Measurements from ENCODE around the gene NR3C2.
A peak's percentile ranks its signal among the peaks of the same experiment; 100 is the strongest.
"Not testable (repeated sequence)": the region's sequence is repeated elsewhere in the genome, so short reads cannot be mapped to it uniquely, and the experiment has no call there.

The NR3C2 gene

DNA sequence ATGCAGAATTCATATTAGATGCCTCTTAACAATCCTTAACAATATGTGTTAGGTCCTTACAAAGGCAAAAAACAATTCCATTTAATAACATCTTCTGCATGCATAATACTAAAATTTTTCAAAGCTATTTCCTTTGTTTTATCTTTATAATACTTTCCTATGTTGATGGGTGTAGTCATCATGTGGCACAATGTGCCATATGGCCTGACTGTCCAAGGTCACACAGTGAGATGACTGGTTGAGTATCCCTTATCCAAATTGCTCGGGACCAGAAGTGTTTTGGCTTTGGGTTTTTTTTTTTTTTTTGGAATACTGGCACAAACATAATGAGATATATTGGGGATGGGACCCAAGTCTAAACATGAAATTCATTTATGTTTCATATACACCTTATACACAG, 77.7 kb downstream of the NR3C2 start:
- no peak for DNase-seq

DNA sequence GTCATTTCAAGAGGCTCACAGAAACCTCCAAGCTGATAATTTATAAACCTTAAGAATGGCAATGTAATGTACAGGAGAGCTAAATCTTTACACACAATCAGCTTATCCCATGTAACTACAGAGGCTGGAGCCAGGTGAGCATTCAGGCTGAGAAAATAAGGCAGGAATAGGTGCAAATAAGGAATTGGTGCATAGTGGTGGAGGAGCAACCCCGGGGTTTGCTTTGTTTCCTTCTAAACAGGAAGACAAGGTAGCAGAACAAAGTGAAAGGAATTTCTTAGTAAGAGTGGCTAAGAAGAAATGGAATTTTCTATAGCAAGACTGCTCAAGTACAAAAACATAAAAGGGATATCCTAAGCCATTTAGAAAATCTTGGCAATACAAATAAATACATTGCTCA, 82.4 kb downstream of the NR3C2 start:
- DNase-seq: no peak

DNA sequence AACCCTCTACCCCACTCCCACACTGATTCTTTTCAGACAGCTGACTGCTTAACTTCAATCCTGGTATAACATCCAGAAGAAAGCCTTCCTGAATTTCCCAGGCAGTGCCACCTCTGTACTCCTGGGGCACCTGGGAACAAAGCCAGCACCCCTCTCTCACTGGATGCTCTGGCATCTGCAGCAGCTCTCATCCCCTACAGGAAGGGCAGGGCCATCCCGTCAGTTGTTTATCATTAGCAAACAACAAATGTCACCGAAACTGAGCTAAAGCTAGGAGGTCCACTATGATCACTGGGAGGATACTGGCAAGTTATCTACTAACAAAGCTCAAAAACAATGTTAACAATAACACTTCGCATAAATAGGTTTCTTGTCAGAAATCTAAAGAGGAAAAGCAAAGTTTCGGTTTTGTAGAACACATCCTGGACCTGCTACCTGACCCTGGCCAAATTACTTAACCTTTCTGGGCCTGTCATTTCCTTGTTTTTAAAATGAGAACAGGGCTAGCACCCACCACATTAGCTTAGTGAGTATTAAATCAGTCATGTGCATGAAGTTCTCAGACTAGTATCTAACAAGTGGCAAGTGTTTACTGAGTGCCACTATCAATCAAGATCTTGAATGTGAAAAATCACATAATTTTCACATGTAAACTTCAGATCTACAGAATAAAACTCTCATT, 86.6 kb downstream of the NR3C2 start:
- no peak for DNase-seq

DNA sequence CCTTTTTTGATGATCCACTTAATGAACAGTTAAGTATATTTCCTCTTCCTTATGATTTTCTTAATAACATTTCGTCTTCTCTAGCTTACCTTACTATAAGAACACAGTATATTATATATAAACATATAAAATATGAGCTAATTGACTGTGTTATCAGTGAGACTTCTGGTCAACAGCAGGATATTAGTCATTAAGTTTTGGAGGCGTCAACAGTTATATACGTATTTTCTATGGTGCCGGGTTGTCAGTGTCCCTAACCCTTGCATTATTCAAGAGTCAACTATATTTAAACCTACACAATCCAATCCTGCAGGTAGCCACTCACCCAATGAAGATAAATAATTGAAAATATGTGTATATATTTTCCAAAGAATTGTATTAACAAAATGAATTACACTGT, 88.0 kb downstream of the NR3C2 start:
- DNase-seq: no peak

DNA sequence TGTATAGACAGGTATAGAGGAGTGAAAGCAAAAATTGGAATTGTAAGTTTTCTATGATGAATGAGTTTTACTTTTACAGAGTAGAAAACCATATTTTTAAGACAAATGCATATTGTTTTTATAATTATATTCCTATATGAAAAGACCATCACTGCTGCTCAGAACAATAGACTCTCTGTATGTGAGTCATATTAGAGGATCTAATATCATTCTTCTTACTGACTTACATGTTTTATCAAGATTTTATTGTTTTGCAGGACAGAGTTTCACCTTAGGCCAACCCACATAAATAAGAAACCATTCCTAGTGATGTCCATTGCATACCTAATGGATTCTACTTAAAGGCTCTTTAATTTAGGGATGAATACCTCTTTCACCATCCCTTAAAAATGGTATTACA, 88.6 kb downstream of the NR3C2 start:
- no peak for DNase-seq

DNA sequence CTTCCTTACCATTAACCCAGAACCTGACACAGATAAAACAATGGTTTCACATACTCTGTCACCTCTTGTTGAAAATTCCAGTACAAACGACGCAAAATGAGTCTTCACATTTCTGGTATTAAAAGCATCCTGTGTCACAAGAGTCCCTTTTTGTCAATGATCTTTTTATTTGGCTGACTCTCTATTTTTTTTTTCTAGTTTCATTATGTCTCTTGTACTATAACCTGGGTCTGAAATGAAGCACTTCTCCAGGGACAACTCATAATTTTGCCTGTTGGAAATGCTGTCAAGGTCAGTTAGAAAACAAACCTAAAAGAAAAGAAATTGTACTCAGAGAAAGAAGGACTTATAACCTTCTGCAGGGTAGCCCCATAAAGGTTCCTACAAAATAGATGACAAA, 93.1 kb downstream of the NR3C2 start:
- no peak for DNase-seq

DNA sequence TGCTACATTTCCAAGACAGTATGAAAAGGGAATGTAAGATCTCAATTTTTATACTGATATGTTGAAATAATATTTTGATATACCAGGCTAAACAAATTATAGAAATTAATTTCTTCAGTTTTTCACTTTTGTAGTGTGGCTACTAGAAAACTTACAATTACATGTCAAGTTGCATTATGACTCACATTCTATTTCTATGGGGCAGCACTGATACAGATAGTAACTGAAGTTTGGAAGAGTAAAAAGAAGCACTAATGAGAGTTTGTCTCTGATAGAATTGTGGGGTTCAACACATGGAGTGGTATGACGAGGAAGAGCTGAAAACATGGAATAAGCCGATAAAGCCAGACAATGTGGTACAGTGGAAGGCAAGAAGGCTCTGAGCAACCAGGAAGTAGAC, 95.6 kb downstream of the NR3C2 start:
- DNase-seq: no peak

DNA sequence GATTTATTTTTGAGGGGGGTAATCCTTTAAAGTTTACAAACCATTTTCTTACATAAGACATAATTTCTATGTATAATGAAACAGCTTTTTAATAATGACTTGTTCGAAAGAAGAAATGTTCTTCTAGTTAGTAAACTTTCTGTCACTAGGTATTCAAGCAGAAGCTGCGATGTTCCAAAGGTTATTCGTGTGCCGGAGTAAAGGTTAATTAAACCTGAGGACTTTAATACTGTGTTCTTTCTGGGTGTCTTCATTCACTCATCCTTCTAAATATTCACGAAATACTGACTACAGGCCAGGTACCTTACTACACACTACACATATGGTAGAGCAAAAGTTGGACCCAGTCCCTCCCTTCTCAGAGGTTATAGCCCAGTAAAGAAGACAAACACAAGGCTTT, 96.7 kb downstream of the NR3C2 start:
- DNase-seq: no peak

DNA sequence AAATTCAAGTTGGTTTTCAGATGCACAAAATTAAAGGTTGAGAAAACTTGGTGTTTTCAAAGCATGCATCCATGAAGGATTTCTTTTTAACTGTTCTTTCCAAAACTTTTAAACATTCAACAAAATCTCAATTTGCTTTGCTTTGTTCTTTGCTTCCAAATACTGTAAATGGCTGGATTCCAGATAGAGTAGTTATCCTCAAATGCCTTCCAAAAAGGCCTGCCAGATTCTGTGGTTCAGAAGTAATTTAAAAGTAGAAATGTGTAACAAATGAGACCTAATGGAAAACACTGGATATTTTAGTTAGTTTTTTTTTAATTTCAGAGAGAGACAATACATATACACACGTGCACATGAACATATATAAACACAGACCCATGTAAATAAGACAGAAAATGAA, 97.3 kb downstream of the NR3C2 start:
- no peak for DNase-seq

DNA sequence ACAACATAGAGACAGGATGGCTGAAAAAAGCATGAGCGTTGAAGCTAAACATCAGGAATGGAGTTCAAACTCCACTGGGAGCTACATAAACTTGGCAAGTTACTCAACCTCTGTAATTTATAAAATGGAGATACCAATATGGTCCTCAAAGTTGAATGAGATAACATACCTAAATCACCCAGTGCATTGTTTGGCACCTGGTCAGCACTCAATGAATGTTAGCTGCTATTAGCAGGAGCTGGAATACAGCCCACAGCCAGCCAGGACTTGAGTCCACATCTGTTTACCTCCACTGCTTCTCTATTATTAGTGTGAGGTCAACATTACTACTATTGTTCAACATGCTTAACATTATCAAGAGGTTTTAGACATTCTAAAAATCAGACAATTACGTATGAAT, 97.9 kb downstream of the NR3C2 start:
- no peak for DNase-seq

DNA sequence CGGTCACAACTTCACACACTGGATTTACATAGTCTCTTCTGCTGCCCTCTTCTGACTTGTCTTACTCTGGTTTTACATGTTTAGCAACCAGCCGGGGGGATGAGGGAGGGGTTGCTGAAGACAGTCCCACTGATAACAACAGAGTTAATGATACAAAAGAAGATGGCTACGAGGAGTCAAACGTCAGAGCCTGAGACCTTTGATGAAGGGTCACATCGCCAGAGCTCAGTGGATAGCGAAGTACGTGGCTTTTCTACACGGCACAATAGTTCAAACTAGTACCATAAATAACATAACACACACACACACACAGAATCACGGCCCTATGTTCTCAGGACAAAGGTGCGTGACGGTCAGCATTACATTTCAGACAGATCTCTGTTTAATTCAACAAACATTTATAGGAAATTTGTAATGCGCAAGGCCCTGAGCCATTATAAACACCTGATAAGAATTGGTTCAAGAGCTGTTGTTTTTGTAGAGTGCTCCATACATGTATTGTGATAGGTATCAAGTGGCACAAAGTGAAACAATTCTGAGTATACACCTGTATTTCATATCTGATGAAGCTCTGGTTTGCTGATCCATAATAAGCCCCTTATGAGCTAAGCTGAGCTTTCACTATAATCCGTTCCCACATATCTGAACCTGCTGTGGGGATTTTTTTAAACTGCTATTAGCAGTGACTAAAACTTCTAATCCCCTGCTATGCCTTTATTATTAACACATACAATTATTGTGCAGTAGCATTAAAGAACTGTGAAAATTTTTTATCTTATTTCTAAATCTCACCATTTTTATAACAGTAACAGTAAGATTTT, 100.0 kb downstream of the NR3C2 start:
- DNase-seq: no peak

DNA sequence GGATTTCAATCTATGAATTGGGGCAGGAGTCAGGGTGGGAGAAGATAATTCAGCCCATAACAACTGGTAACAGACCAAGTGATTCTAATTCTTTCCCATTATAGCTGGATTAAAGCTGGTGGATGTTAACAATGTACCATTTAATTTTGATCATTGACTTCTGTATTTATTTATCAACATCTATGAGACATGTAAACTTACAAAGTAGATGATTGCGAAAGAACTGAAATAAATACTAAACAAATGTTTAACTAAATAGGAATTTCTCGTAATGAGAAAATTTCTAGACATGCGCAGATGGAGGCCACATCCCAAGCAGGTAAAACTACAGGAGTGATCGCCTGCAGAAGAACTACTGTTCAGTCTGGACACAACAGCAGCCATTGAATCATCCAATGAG, 107.1 kb downstream of the NR3C2 start:
- DNase-seq: no peak

DNA sequence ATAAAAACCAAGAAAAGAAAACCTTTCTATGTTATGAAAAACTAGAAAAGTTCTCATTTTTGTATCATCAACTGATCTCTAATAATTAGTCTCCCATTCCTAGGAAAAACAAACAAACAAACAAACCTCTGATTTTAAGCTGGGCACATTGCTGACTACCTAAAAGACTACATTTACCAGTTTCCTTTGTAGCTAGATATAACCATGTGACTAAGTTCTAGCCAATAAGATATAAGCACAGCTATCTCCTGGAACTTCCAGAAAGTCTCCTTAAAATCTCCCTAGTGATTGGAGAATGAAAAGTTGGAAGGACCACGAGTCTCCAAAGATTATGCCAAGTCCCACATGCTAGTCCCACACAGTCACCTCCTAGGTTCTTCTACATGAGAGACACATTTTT, 108.9 kb downstream of the NR3C2 start:
- DNase-seq: no peak

DNA sequence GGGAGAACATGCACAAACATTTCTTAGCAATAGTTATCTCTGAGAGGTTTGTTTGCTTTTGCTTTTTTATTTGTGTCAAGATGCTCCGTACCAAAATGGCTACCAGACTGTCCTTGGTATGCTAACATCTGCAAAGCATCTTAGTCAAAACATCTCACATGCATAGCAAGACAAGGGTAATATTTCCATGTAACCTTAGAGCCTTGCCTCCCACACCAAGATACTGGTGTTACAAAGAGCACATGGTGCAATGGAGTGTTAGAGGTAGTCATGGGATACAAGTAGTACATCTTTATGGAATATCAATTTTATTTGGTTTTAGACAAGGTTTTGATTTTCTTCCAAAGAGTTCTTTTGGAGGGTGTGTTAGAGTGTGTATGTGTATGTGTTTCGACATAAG, 109.7 kb downstream of the NR3C2 start:
- no peak for DNase-seq

DNA sequence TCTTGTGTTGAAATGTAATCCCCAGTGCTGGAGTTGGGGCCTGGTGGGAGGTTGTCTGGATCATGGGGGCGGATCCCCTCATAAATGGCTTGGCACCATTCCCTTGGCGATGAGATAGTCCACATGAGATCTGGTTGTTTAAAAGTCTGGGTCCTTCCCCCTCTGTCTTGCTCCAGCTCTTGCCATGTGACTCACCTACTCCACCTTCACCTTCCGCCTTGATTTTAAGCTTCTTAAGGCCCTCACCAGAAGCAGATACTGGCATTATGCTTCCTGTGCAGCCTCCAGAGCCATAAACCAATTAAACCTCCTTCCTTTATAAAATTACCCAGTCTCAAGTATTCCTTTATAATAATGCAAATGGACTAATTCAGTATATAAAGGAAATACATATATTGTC, 111.5 kb downstream of the NR3C2 start:
- no peak for DNase-seq

DNA sequence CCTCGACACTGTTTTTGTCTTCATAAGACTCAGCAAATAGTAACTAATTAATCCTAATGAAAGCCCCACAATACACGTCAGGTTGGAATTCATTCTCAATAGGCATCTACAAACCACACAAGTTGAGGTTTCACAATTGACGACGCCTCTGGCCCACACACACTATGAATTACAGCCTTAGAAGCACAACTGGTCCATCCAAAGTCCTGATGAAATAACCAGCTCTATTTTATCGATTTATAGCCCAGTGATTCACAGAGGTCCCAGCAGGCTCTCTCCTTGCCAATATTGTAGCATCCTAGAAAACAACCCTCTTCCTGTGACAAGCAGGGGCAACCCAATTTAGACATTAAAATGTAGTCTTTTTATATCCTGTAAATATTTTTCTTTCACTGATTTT, 112.1 kb downstream of the NR3C2 start:
- no peak for DNase-seq

DNA sequence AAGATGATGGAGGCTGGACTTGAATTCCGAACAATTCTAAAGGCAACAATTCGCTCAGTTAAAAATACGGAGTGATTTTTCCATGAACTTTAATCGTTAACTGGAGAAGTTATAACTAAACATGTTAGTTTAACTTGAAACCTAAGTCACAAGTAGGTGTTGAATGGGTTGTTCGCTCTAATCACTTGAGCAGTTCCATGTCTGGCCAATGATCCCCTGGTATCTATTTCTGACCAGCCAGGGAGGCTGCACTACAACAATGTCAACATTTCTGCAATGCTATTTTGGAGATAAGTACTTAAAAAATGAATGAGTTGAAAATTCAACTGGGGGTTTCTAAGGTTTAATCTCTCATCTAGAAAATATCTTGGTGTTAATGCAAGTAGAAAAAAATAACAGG, 112.5 kb downstream of the NR3C2 start:
- no peak for DNase-seq

DNA sequence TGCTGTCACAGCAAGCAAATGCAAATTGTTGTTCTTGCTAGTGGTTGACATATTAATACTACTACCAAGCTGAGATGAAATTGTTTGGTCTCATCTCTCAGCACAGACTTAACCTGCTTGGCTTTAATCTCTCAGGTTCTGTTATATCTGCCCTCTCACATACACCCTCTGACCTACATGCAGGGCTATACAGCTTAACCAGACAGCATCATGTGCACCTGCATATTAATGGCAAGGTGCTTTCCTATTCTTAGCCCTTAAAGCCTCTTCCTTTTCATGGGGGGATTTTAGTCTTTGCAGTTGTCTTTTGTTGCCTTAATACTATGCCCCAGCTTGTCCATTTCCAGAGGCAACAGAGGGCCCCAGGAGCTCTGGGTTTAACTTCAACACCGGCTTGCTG, 114.5 kb downstream of the NR3C2 start:
- no peak for DNase-seq

DNA sequence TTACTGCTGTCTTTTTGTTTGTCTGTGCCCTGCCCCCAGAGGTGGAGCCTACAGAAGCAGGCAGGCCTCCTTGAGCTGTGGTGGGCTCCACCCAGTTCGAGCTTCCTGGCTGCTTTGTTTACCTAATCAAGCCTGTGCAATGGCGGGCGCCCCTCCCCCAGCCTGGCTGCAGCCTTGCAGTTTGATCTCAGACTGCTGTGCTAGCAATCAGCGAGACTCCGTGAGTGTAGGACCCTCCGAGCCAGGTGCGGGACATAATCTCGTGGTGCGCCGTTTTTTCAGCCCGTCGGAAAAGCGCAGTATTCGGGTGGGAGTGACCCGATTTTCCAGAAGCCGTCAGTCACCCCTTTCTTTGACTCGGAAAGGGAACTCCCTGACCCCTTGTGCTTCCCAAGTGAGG, 118.9 kb downstream of the NR3C2 start:
- DNase-seq: not testable (repeated sequence)

DNA sequence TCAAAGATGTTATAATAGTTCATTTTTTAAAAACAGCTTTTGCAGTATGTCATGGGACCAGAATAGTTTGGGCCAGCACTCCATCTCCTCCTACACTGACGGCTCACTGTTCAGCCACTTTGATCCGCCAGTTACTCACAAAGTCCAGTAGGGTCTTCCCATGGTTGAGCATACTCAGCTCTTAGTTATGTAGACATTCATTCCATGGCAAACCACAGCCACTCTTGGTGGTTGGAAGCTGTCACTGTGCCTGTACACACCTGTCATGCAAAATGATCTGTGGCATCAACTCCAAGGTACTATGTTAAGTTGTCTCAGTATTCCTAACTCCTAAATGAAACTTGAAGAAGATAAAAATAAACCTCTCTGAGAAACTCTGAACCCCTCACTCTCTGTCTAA, 127.2 kb downstream of the NR3C2 start:
- peak; percentile 6 for DNase-seq

DNA sequence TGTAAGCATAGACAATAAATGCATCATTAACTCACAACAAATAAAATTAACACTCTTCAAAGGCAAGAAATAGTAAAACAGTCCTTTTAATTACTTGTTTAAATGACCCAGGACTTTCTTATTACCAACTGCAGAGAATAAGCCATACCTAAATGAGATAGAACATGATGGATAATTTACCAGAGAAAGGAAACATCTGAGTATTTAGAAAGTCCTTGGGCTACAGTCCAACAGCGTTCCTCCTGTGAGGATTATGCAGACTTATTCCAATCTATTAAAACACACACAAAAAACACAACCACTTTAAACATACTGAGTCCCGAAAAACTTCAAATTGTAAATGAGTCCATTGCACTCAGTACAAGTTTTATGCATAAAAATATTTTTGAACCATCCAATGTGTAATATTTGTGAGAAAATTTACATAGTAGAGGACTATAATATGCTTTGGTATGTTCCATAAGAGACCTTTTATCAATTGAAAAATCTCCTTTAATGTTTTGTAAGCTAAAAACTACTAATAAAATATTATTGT, 129.2 kb downstream of the NR3C2 start:
- DNase-seq: no peak

DNA sequence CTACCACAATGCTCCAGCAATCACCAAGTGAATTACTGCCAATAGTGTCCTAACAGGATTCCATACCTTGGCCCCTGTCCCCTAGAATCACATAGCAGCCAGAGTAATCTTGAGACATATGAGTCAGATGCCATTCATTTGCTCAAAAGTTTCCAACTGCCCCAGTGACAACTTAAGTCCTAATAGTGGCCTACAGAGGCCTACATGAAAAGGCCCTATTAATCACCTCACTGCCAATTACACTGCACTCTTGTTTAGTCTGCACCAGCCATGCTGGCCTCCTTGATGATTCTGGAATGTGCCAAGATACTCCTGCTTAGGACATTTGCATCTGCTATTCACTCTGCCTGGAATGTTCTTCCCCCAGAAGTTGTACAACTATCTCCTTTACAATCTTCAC, 130.7 kb downstream of the NR3C2 start:
- no peak for DNase-seq

DNA sequence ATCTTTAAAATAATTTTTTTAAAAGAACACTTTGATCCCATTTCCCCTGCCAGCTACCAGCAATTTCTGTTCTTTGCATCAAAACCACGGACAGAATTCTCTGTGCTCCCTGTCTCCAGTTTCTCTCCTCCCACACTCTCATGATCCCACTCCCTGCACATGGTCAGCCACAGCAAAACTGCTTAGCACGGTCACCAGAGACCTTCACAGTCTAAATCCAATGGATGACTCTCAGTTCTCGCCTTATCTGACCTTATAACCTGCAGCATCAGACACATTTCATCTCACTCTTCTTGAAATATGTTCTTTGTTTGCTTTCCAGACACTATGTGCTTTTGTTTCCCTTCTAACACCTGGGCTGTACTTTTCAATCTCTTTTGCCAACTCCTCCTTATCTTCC, 131.5 kb downstream of the NR3C2 start:
- no peak for DNase-seq

DNA sequence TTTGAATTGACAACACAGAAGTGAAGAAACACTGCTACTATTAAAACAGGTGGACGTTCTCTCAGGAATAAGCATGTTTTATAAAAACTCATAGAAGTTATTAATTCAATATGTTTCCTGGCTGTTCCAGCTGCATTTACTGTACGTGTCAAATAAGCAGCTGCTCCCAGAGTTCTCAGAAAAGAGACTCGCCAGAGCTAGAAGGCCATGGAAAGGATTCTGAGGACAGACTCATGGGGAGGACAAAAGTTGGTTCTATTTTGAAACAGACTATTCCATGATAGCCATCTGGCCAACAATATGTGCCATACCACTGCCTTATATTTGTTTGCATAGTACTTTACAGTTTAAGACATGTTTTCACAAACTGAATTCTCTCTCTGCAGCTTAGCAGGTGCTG, 136.5 kb downstream of the NR3C2 start:
- no peak for DNase-seq
